A673 (cell line): Measurements from ENCODE around the gene MDM2.
"Not testable (repeated sequence)": the region's sequence is repeated elsewhere in the genome, so short reads cannot be mapped to it uniquely, and the experiment has no call there.

ENCODE experiments used
- EZH2 ChIP-seq: fragments of 200-600 bp; sonication (generic); IDR thresholded peaks from 2 replicates; pipeline ENCODE4 v1.6.1; 2017; ENCODE audit warnings: borderline replicate concordance, low read depth, mild to moderate bottlenecking, mixed read lengths, antibody characterized with exemption, low read length; ENCODE audit not compliant: poor library complexity, severe bottlenecking
- TF ChIP-seq, protein P1 (sequence below): fragments of 300-800, 200-600 bp; sonication (generic); conservative IDR thresholded peaks from 2 replicates; pipeline ENCODE4 v1.5.1; 2017; ENCODE audit warnings: low read depth, mild to moderate bottlenecking, antibody characterized with exemption, low read length, moderate library complexity, mixed read lengths

- TF ChIP-seq, protein P1, sequence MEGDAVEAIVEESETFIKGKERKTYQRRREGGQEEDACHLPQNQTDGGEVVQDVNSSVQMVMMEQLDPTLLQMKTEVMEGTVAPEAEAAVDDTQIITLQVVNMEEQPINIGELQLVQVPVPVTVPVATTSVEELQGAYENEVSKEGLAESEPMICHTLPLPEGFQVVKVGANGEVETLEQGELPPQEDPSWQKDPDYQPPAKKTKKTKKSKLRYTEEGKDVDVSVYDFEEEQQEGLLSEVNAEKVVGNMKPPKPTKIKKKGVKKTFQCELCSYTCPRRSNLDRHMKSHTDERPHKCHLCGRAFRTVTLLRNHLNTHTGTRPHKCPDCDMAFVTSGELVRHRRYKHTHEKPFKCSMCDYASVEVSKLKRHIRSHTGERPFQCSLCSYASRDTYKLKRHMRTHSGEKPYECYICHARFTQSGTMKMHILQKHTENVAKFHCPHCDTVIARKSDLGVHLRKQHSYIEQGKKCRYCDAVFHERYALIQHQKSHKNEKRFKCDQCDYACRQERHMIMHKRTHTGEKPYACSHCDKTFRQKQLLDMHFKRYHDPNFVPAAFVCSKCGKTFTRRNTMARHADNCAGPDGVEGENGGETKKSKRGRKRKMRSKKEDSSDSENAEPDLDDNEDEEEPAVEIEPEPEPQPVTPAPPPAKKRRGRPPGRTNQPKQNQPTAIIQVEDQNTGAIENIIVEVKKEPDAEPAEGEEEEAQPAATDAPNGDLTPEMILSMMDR = not testable (repeated sequence)
- TF ChIP-seq EZH2 = not testable (repeated sequence)
These were observed 4.9 kb upstream of the MDM2 start for GRCh38 chr12:68802911-68803651.
